ENCODE results near the gene OSBPL6. TPM values are rescaled to one million over a fixed set of nuclear protein-coding genes. Genes with fewer than 3 reads are reported as not detected.

OSBPL6 gene
- polyA plus RNA-seq, 1 donor from 2014 or later, result 12.8 TPM

- Histone ChIP-seq H3K9me2 (ENCODE audit: insufficient read depth, low read length) (no peaks in the 10 kb centered on the region), H3K4me3 (ENCODE audit: low read length) (no peak overlapping the region), H3K27ac (ENCODE audit: low read length) (no peak overlapping the region), H3K9ac (ENCODE audit: low read length) (no peak overlapping the region), H3F3A (ENCODE audit: insufficient read depth, low read length, poor library complexity, severe bottlenecking) (no peaks in the 10 kb centered on the region), H2AFZ (ENCODE audit: low read depth, low read length) (no peak overlapping the region), H3K79me2 (replicated peaks; ENCODE audit: insufficient read depth, low read length) (no peaks in the 10 kb centered on the region), H3K36me3 (ENCODE audit: insufficient read depth, low read length) (no peaks in the 10 kb centered on the region), H3K27me3 (ENCODE audit: insufficient read depth, low read depth, low read length) (no peaks in the 10 kb centered on the region), H3K4me2 (ENCODE audit: low read length) (no peak overlapping the region), H3K9me3 (ENCODE audit: low read length) (no peaks in the 10 kb centered on the region), H4K20me1 (ENCODE audit: insufficient read depth) (no peaks in the 10 kb centered on the region)
- no peak for TF ChIP-seq CTCF (IDR thresholded peaks at IDR 0.05; ENCODE audit: poor library complexity, severe bottlenecking)
- TF ChIP-seq POLR2AphosphoS5 (IDR thresholded peaks at IDR 0.05), result no peak
- no peak for TF ChIP-seq MXI1 (conservative IDR thresholded peaks at IDR 0.05; ENCODE audit: poor library complexity, severe bottlenecking)
- TF ChIP-seq EP300 (conservative IDR thresholded peaks at IDR 0.05; ENCODE audit: poor library complexity, severe bottlenecking), result no peak
- TF ChIP-seq REST (IDR thresholded peaks at IDR 0.05; ENCODE audit: borderline replicate concordance), result no peak
- no peak for TF ChIP-seq SMC3 (conservative IDR thresholded peaks at IDR 0.05; ENCODE audit: poor library complexity)
Measured at GRCh38 chr2:178404368-178404767, 210.1 kb downstream of the OSBPL6 start.

- no peak for TF ChIP-seq EP300 (conservative IDR thresholded peaks at IDR 0.05; ENCODE audit: poor library complexity, severe bottlenecking)
- no peak for TF ChIP-seq REST (IDR thresholded peaks at IDR 0.05; ENCODE audit: borderline replicate concordance)
- TF ChIP-seq EZH2 (IDR thresholded peaks at IDR 0.05; ENCODE audit: borderline replicate concordance, insufficient read depth, low read length, poor library complexity, severe bottlenecking), result no peak
- no peak for TF ChIP-seq MXI1 (conservative IDR thresholded peaks at IDR 0.05; ENCODE audit: poor library complexity, severe bottlenecking)
- no peak for TF ChIP-seq CTCF (IDR thresholded peaks at IDR 0.05; ENCODE audit: poor library complexity, severe bottlenecking)
- TF ChIP-seq POLR2AphosphoS5 (IDR thresholded peaks at IDR 0.05), result no peak
- no peak for TF ChIP-seq TAF1 (IDR thresholded peaks at IDR 0.05; ENCODE audit: low read depth)
- TF ChIP-seq SMC3 (conservative IDR thresholded peaks at IDR 0.05; ENCODE audit: poor library complexity), result no peak
- no peak for TF ChIP-seq RAD21 (conservative IDR thresholded peaks at IDR 0.05)
- Histone ChIP-seq H3K36me3 (ENCODE audit: insufficient read depth, low read length) (no peaks in the 10 kb centered on the region), H3K9me3 (ENCODE audit: low read length) (no peaks in the 10 kb centered on the region), H2AFZ (ENCODE audit: low read depth, low read length) (no peak overlapping the region), H3K27me3 (ENCODE audit: insufficient read depth, low read depth, low read length) (no peaks in the 10 kb centered on the region), H3F3A (ENCODE audit: insufficient read depth, low read length, poor library complexity, severe bottlenecking) (no peaks in the 10 kb centered on the region), H4K20me1 (ENCODE audit: insufficient read depth) (no peaks in the 10 kb centered on the region), H3K4me2 (ENCODE audit: low read length) (no peak overlapping the region), H3K27ac (ENCODE audit: low read length) (no peak overlapping the region), H3K79me2 (replicated peaks; ENCODE audit: insufficient read depth, low read length) (no peaks in the 10 kb centered on the region), H3K4me3 (ENCODE audit: low read length) (no peak overlapping the region), H3K9ac (ENCODE audit: low read length) (no peak overlapping the region), H3K9me2 (ENCODE audit: insufficient read depth, low read length) (no peaks in the 10 kb centered on the region)
Measured at GRCh38 chr2:178409261-178409660, 214.9 kb downstream of the OSBPL6 start.
